ENCODE results near the gene CTAGE9. TPM values are rescaled to one million over a fixed set of nuclear protein-coding genes. Genes with fewer than 3 reads are reported as not detected.

Gene CTAGE9
- polyA plus RNA-seq, 4 donors, result 0.37 TPM; not detected in 3

DNA sequence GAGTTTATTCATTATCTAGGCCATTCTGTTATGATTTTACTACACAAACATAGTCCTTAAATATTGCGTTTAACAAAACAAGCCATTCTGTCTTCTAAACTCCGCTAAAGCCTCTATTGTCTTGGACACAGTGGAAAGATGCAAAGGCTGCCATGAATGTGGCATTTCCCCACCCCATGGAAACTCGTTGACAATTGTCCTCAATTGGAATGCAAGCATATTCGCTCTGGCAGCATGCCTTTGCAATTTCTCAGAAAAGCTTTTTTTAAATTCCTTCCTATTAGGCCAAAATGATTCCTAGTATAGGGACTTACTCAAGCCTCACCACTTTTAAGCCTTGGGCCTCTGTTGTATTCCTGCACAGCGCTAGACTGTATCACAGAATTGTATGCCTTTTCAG, 32.4 kb downstream of the CTAGE9 start:
- DNase-seq (ENCODE audit: low read depth in 4 of 4, low spot score in 3 of 4), result no peak

DNA sequence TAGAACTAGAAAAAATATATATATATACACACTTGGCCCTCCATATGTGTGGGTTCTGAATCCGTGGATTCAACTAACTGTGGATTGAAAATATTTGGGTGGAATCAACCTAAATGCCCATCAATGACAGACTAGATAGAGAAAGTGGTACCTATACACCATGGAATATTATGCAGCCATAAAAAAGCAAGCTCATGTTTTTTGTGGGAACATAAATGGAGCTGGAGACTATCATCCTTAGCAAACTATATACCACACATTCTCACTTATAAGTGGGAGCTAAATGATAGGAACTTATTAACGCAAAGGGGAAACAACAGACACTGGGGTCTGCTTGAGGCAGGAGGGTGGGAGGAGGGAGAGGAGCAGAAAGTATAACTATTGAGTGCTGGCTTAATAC, 37.6 kb downstream of the CTAGE9 start:
- DNase-seq (ENCODE audit: low read depth in 4 of 4, low spot score in 3 of 4), result no peak

- no peak for DNase-seq (ENCODE audit: low read depth in 4 of 4, low spot score in 3 of 4)
Measured at GRCh38 chr6:131669891-131670290, 40.9 kb downstream of the CTAGE9 start.

- DNase-seq (ENCODE audit: low read depth in 4 of 4, low spot score in 3 of 4), result no peak
Measured at GRCh38 chr6:131663578-131664165, 47.1 kb downstream of the CTAGE9 start.

GRCh38 chr6:131660195-131660594, 50.6 kb downstream of the CTAGE9 start:
- no peak for DNase-seq (ENCODE audit: low read depth in 4 of 4, low spot score in 3 of 4)

Other genes with a start within 250 kb of the CTAGE9 start
- gene ARG1, start 137.8 kb downstream of the CTAGE9 start, polyA plus RNA-seq (ENCODE audit: insufficient read length in 4 of 4), result 1 to 10 TPM in 1 of 4 donors, under 1 TPM in 2, not detected in 1; 0.40 to 3.3 (median 0.98) TPM
- gene MED23, start 82.8 kb downstream of the CTAGE9 start, polyA plus RNA-seq (ENCODE audit: insufficient read length in 4 of 4), result 10 to 100 TPM; 39.0 to 58.7 (median 53.5) TPM
- gene ENPP3, start 73.7 kb downstream of the CTAGE9 start, polyA plus RNA-seq (ENCODE audit: insufficient read length in 4 of 4), result 1 to 10 TPM; 1.5 to 9.2 (median 8.2) TPM
- gene OR2A4, start 9.6 kb downstream of the CTAGE9 start, polyA plus RNA-seq (ENCODE audit: insufficient read length in 4 of 4), result under 1 TPM in 1 of 4 donors, not detected in 3; 0.37 TPM
- gene ENPP1, start 97.0 kb upstream of the CTAGE9 start, polyA plus RNA-seq (ENCODE audit: insufficient read length in 4 of 4), result 10 to 100 TPM; 14.5 to 22.5 (median 20.0) TPM
- gene CCN2, start 240.4 kb upstream of the CTAGE9 start, polyA plus RNA-seq (ENCODE audit: insufficient read length in 4 of 4), result 100 to 1,000 TPM; 204 to 357 (median 237) TPM